ENCODE measurements around the gene BMPR1B. TPM values are rescaled to one million over a fixed set of nuclear protein-coding genes. Genes with fewer than 3 reads are reported as not detected.

Gene BMPR1B
- total and polyA plus RNA-seq, 9 of the 15 experiments (the other 6 are each of a cell fraction or from before 2014, with no cell fraction given) = 0.01 TPM; not detected in 8

DNA sequence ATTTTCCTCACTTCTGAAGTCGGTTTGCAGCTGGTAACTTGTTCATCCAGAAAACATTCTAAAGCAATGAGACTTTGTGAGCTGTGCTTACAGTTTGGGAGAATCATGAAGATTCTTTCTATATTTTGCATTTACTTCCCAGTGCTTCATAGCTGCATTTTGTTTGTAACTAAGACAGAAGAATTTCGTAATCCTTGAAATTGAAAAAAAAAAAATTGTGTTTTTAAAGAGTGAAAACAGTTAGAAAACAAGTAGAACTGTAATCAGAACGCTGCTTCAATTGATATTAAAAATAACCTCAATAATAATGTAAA, 398.7 kb downstream of the BMPR1B start:
- CTCF ChIA-PET (ENCODE audit: low intra/inter-chr PET ratio) = interaction anchor here (0.6 to 1.2 kb wide), 2 partner anchors 483 to 1196 kb away, joined by 3 to 5 read pairs; no protein-coding TSS in a partner anchor
- FAIRE-seq = no peak
- Histone ChIP-seq H3K9me1 (ENCODE audit: control insufficient read depth, insufficient read depth, low read length) (no peaks in the 10 kb centered on the region), H3K27ac (ENCODE audit: extremely low read depth, low read depth, low read length) (no peak overlapping the region), H2AFZ (ENCODE audit: low read depth, low read length) (no peak overlapping the region), H3K4me1 (replicated peaks in 1 of 2; ENCODE audit: control insufficient read depth in 2 of 2, insufficient read depth in 2 of 2, low read length in 2 of 2) (no peaks in the 10 kb centered on the region), H3K9me3 (replicated peaks; ENCODE audit: control insufficient read depth, insufficient read depth, low read depth, low read length) (no peaks in the 10 kb centered on the region), H4K20me1 (replicated peaks; ENCODE audit: control insufficient read depth, insufficient read depth, low read length) (no peaks in the 10 kb centered on the region), H3K79me2 (ENCODE audit: control insufficient read depth, insufficient read depth, low read length) (no peaks in the 10 kb centered on the region), H3K9ac (ENCODE audit: insufficient read depth in 1 of 2, low read depth in 2 of 2, low read length in 2 of 2) (no peak overlapping the region), H3K4me3 (no peak overlapping the region), H3K36me3 (ENCODE audit: control insufficient read depth, insufficient read depth, low read length) (no peaks in the 10 kb centered on the region), H3K27me3 (ENCODE audit: control insufficient read depth in 2 of 2, insufficient read depth in 2 of 2, low read length in 2 of 2) (no peaks in the 10 kb centered on the region; a peak in 1 of 5 replicates), H3K4me2 (ENCODE audit: insufficient read depth, low read length) (no peak overlapping the region)
- DNase-seq (ENCODE audit: extremely low read depth in 1 of 4, low spot score in 3 of 4) = no peak
- POLR2A ChIA-PET = interaction anchor here (0.6 to 0.7 kb wide), 2 partner anchors 311 to 1626 kb away, joined by 3 read pairs; no protein-coding TSS in a partner anchor
- no TSS peak for BruUV-seq (replicated peaks)
- ATAC-seq = no peak
- intact Hi-C loops (cut with micrococcal nuclease) (no loop called here), in situ Hi-C loops (cut with MboI) (loop anchor here (25.0 kb wide), 1 partner anchor 356 kb away; no protein-coding TSS in a partner anchor)
- WGBS (ENCODE audit: insufficient coverage, low coverage, missing lambda C conversion rate) = 0% methylated on average over 3 of the region's 3 CpGs
- TF ChIP-seq RBM25 (IDR thresholded peaks at IDR 0.05; ENCODE audit: low read depth, low read length, severe bottlenecking) = no peak
- no peak for TF ChIP-seq SP2 (IDR thresholded peaks at IDR 0.05; ENCODE audit: extremely low read depth, low read depth, low read length, poor library complexity, severe bottlenecking)
- no peak for TF ChIP-seq TARDBP (IDR thresholded peaks at IDR 0.05)
- no peak for TF ChIP-seq PTRF (tag; IDR thresholded peaks at IDR 0.05)
- no peak for TF ChIP-seq CHD7 (IDR thresholded peaks at IDR 0.05; ENCODE audit: low read depth, low read length)
- no peak for TF ChIP-seq MECOM (CRISPR knock-in tag; IDR thresholded peaks at IDR 0.05)
- TF ChIP-seq ZNF143 (CRISPR knock-in tag; IDR thresholded peaks at IDR 0.05) = no peak
- TF ChIP-seq NRF1 (conservative IDR thresholded peaks at IDR 0.05 in 1 of 2, IDR thresholded peaks at IDR 0.05 in 1 of 2) = no peak
- TF ChIP-seq PTTG1 (tag; IDR thresholded peaks at IDR 0.05; ENCODE audit: low read depth) = no peak
